Sigmoid colon (tissue), 4 donors: ENCODE data around the gene SPEF1.

ENCODE experiments used
- POLR2AphosphoS5 ChIP-seq, 4 donors: sonication (generic); formaldehyde crosslinking; IDR thresholded peaks; one replicate each; pipeline ENCODE4 v1.6.1; 2017; ENCODE audit warnings: antibody characterized with exemption in 4 of 4
- TF ChIP-seq, protein P1 (sequence below), 4 experiments: fragments of 450-650 bp in 3 of 4; fragments of 200-600 bp in 1 of 4; IDR thresholded peaks; one replicate each; pipeline ENCODE4 v1.5.1; 2016 to 2019; ENCODE audit warnings: antibody characterized with exemption in 4 of 4, mild to moderate bottlenecking in 3 of 4, moderate library complexity in 2 of 4

DNA sequence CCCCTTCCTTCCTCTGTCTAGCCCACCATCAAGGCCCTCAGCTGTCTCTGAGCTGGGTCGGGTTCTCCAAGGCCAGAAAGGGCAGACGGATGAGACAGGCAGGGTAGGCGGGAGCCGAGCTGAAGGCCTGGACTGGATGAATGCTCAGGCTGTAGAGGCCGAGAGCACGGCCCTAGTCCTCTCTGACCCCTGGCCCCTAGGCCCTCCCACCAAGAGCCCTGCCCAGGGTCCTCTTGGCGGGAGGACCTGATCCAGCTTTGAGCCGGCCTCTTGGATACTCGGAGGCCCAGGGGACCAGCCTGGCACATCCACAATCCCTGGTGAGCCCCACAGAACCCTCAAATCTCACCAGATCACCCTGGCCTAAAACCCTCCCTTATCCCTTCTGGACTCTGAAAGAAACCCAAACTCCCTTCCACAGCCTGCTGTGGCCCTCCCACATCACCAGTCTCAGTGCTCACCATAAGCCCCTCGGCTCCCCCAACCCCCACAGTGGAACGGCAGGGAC, 21.9 kb downstream of the SPEF1 start:
- TF ChIP-seq, protein P1, sequence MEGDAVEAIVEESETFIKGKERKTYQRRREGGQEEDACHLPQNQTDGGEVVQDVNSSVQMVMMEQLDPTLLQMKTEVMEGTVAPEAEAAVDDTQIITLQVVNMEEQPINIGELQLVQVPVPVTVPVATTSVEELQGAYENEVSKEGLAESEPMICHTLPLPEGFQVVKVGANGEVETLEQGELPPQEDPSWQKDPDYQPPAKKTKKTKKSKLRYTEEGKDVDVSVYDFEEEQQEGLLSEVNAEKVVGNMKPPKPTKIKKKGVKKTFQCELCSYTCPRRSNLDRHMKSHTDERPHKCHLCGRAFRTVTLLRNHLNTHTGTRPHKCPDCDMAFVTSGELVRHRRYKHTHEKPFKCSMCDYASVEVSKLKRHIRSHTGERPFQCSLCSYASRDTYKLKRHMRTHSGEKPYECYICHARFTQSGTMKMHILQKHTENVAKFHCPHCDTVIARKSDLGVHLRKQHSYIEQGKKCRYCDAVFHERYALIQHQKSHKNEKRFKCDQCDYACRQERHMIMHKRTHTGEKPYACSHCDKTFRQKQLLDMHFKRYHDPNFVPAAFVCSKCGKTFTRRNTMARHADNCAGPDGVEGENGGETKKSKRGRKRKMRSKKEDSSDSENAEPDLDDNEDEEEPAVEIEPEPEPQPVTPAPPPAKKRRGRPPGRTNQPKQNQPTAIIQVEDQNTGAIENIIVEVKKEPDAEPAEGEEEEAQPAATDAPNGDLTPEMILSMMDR (IDR thresholded peaks at IDR 0.05): no peak
- TF ChIP-seq POLR2AphosphoS5 (IDR thresholded peaks at IDR 0.05): no peak
